ENCODE results near the gene TLCD5. TPM values are rescaled to one million over a fixed set of nuclear protein-coding genes. Genes with fewer than 3 reads are reported as not detected.

Gene TLCD5
- total and polyA plus RNA-seq, 7 donors: 0.60 to 7.2 (median 3.7) TPM; not detected in 1

- no peak for DNase-seq
- Histone ChIP-seq H3K36me3 (no peaks in the 10 kb centered on the region), H3K4me3 (peak overlapping the region; percentile 58 to 95 (median 90)), H3K4me1 (peaks cover 0 to 74% (median 61%) of the 10 kb centered on the region in 4 donors), H3K27me3 (no peaks in the 10 kb centered on the region), H3K9me3 (no peaks in the 10 kb centered on the region), H3K27ac (peak overlapping the region; percentile 93 to 100 (median 99))
- intact Hi-C loops (cut with DNase I): loop anchor here (10.0 kb wide), 1 partner anchor 347 kb away; no protein-coding TSS in a partner anchor
- TF ChIP-seq POLR2AphosphoS5 (IDR thresholded peaks at IDR 0.05): no peak
- no peak for TF ChIP-seq POLR2A (IDR thresholded peaks at IDR 0.05)
- TF ChIP-seq CTCF (IDR thresholded peaks at IDR 0.05): no peak
- TF ChIP-seq EP300 (IDR thresholded peaks at IDR 0.05): no peak
- 5 to 21% methylated on average over 18 of the region's 18 CpGs for WGBS, 2 donors
These were observed 12.4 kb downstream of the TLCD5 start for GRCh38 chr11:120337355-120338106.

- peak overlapping the region; percentile 58 to 95 (median 90) for H3K4me3 ChIP-seq
- no peak for DNase-seq
- H3K4me1 ChIP-seq: peaks cover 0 to 74% (median 60%) of the 10 kb centered on the region in 4 donors
- 14 to 54% methylated on average over 7 of the region's 7 CpGs for WGBS, 2 donors
- intact Hi-C loops (cut with DNase I): loop anchor here (10.0 kb wide), 1 partner anchor 346 kb away; no protein-coding TSS in a partner anchor
- H3K36me3 ChIP-seq: no peaks in the 10 kb centered on the region
- TF ChIP-seq CTCF (IDR thresholded peaks at IDR 0.05): no peak
- TF ChIP-seq POLR2A (IDR thresholded peaks at IDR 0.05): no peak
- TF ChIP-seq EP300 (IDR thresholded peaks at IDR 0.05): no peak
- peak in 1 of 4 donors; percentile 30 for TF ChIP-seq POLR2AphosphoS5 (IDR thresholded peaks at IDR 0.05)
- no peaks in the 10 kb centered on the region for H3K27me3 ChIP-seq
- H3K27ac ChIP-seq: peak overlapping the region; percentile 93 to 100 (median 99)
- no peaks in the 10 kb centered on the region for H3K9me3 ChIP-seq
These were observed 13.2 kb downstream of the TLCD5 start for GRCh38 chr11:120338107-120338933.

GRCh38 chr11:120339394-120339890, 14.3 kb downstream of the TLCD5 start:
- H3K4me1 ChIP-seq: peaks cover 0 to 75% (median 60%) of the 10 kb centered on the region in 4 donors
- intact Hi-C loops (cut with DNase I): loop anchor here (10.0 kb wide), 1 partner anchor 345 kb away; no protein-coding TSS in a partner anchor

More at GRCh38 chr11:120339394-120339890, 14.3 kb downstream of the TLCD5 start:
- H3K36me3 ChIP-seq: no peaks in the 10 kb centered on the region
- H3K27ac ChIP-seq: peak overlapping the region; percentile 93 to 100 (median 99)
- 13 to 30% methylated on average over 6 of the region's 6 CpGs for WGBS, 2 donors
- no peak for DNase-seq
- TF ChIP-seq EP300 (IDR thresholded peaks at IDR 0.05) (no peak), CTCF (IDR thresholded peaks at IDR 0.05) (no peak), POLR2AphosphoS5 (IDR thresholded peaks at IDR 0.05) (peak in 3 of 4 donors; percentile 48 to 64 (median 48)), POLR2A (IDR thresholded peaks at IDR 0.05) (peak in 1 of 2 donors; percentile 15)
- H3K4me3 ChIP-seq: peak overlapping the region; percentile 12 to 95 (median 74)
- no peaks in the 10 kb centered on the region for H3K9me3 ChIP-seq
- H3K27me3 ChIP-seq: no peaks in the 10 kb centered on the region
